HG02885 (cell line): Measurements from ENCODE around the gene ICAM5.
"Not testable (repeated sequence)": the region's sequence is repeated elsewhere in the genome, so short reads cannot be mapped to it uniquely, and the experiment has no call there.

ENCODE experiments used
- ATAC-seq: cut with Tn5 transposase; IDR thresholded peaks from one replicate; pipeline ENCODE4 v1.9.1; 2021; ENCODE audit warnings: mild to moderate bottlenecking; ENCODE audit not compliant: unreplicated experiment, poor library complexity

The ICAM5 gene

GRCh38 chr19:10269333-10270179 is 20.2 kb upstream of the ICAM5 start:
- ATAC-seq = no peak

GRCh38 chr19:10270180-10270615 is 19.6 kb upstream of the ICAM5 start:
- peak; percentile 52 for ATAC-seq

- peak; percentile 44 for ATAC-seq
These were observed 18.9 kb upstream of the ICAM5 start, which contains the start of gene ICAM1 for GRCh38 chr19:10270616-10271394. Gene ICAM1, plus strand, starts transcription at chr19:10271120. Its CDS starts 40 bp downstream, at chr19:10271160.

GRCh38 chr19:10271543-10272086 is 18.1 kb upstream of the ICAM5 start:
- ATAC-seq = peak; percentile 17

- ATAC-seq = no peak
These were observed 15.2 kb upstream of the ICAM5 start for GRCh38 chr19:10274589-10274988.

- ATAC-seq = no peak
These were observed 11.8 kb upstream of the ICAM5 start for GRCh38 chr19:10277795-10278589.

GRCh38 chr19:10278935-10279334 is 10.8 kb upstream of the ICAM5 start:
- ATAC-seq = no peak

GRCh38 chr19:10279737-10280442 is 9.9 kb upstream of the ICAM5 start:
- no peak for ATAC-seq

GRCh38 chr19:10282043-10282442 is 7.7 kb upstream of the ICAM5 start:
- ATAC-seq = not testable (repeated sequence)

GRCh38 chr19:10283301-10284064 is 6.3 kb upstream of the ICAM5 start:
- no peak for ATAC-seq

GRCh38 chr19:10284065-10284959 is 5.4 kb upstream of the ICAM5 start:
- no peak for ATAC-seq

- no peak for ATAC-seq
These were observed 4.8 kb upstream of the ICAM5 start for GRCh38 chr19:10284960-10285278.

GRCh38 chr19:10285393-10285792 is 4.4 kb upstream of the ICAM5 start:
- no peak for ATAC-seq

GRCh38 chr19:10286803-10287737 is 2.7 kb upstream of the ICAM5 start, which contains the start of gene ICAM4:
Gene ICAM4, plus strand, starts transcription at chr19:10286955. Its CDS starts 58 bp downstream, at chr19:10287013.
- no peak for ATAC-seq

- no peak for ATAC-seq
These were observed 1.0 kb upstream of the ICAM5 start for GRCh38 chr19:10288662-10289166.

- no peak for ATAC-seq
These were observed 451 bp upstream of the ICAM5 start for GRCh38 chr19:10289167-10289835.
